SK-N-SH (cell line): ENCODE measurements around the gene HAO2. TPM values are rescaled to one million over a fixed set of nuclear protein-coding genes. Genes with fewer than 3 reads are reported as not detected.

Experiments used
- CTCF ChIA-PET: fragments of 300-600, 350-600 bp; formaldehyde crosslinking; extraction: SDS; loops from one replicate; lab custom pipeline; 2021; lab: Yijun Ruan, JAX
- POLR2A ChIA-PET: fragments of 350-600 bp; sonication (Branson Sonifier 250); formaldehyde crosslinking; extraction: SDS; loops from one replicate; lab custom pipeline; 2020; ENCODE audit warnings: antibody characterized with exemption, inconsistent platforms; lab: Yijun Ruan, JAX
- DNase-seq: peaks from one replicate; pipeline ENCODE4 v3.0.0; 2012
- H2AFZ ChIP-seq: fragments of 200-600 bp; sonication (generic); 2 replicates; pipeline ENCODE4 v1.8.1; 2016; ENCODE audit warnings: antibody characterized with exemption, mild to moderate bottlenecking, low read depth
- H3F3A ChIP-seq: fragments of 200-600 bp; sonication (generic); replicated peaks from 2 replicates; pipeline ENCODE3; 2016; ENCODE audit warnings: antibody characterized with exemption, mild to moderate bottlenecking; ENCODE audit not compliant: insufficient read depth
- H3K27ac ChIP-seq, 2 experiments: fragments of 200-500 bp in 1 of 2; fragments of 200-600 bp in 1 of 2; sonication (Bioruptor generic) in 1 of 2; sonication (generic), shearing (Covaris generic) in 1 of 2; 2 replicates each; pipeline versions ENCODE4 v1.5.1 to v1.6.1; 2014 to 2016; ENCODE audit warnings: low read depth in 2 of 2, inconsistent platforms in 1 of 2, low read length in 1 of 2, mild to moderate bottlenecking in 1 of 2, mixed read lengths in 1 of 2
- H3K27me3 ChIP-seq: fragments of 200-600 bp; sonication (generic), shearing (Covaris generic); 2 replicates; pipeline ENCODE4 v1.6.1; 2016; ENCODE audit warnings: mixed run types; ENCODE audit not compliant: insufficient read depth
- H3K36me3 ChIP-seq, 2 experiments: fragments of 200-500 bp in 1 of 2; fragments of 200-600 bp in 1 of 2; sonication (Bioruptor generic) in 1 of 2; sonication (generic) in 1 of 2; replicated peaks in 1 of 2; 2 replicates each; pipeline versions ENCODE3 to v1.5.1; 2014 to 2016; ENCODE audit warnings: low read length in 1 of 2, mild to moderate bottlenecking in 1 of 2; ENCODE audit not compliant: insufficient read depth in 2 of 2, control insufficient read depth in 1 of 2
- H3K4me1 ChIP-seq, 2 experiments: fragments of 200-500 bp in 1 of 2; fragments of 200-600 bp in 1 of 2; sonication (Bioruptor generic) in 1 of 2; sonication (generic), shearing (Covaris generic) in 1 of 2; 2 replicates each; pipeline versions ENCODE4 v1.5.1 to v1.6.1; 2014 to 2016; ENCODE audit warnings: low read depth in 1 of 2, low read length in 1 of 2, mixed run types in 1 of 2; ENCODE audit not compliant: insufficient read depth in 2 of 2, control insufficient read depth in 1 of 2
- H3K4me2 ChIP-seq: fragments of 200-600 bp; sonication (generic), shearing (Covaris generic); 2 replicates; pipeline ENCODE4 v1.6.1; 2017; ENCODE audit warnings: mixed run types
- H3K4me3 ChIP-seq, 2 experiments: fragments of 200-500 bp in 1 of 2; fragments of 200-600 bp in 1 of 2; sonication (Bioruptor generic) in 1 of 2; sonication (generic), shearing (Covaris generic) in 1 of 2; 2 replicates each; pipeline versions ENCODE4 v1.5.1 to v1.8.1; 2014 to 2016; ENCODE audit warnings: low read depth in 2 of 2, inconsistent platforms in 1 of 2, low read length in 1 of 2, mild to moderate bottlenecking in 1 of 2, mixed read lengths in 1 of 2, moderate library complexity in 1 of 2
- H3K79me2 ChIP-seq: fragments of 200-600 bp; sonication (generic); 2 replicates; pipeline ENCODE4 v1.8.1; 2017; ENCODE audit warnings: mild to moderate bottlenecking; ENCODE audit not compliant: insufficient read depth
- H3K9ac ChIP-seq: fragments of 200-600 bp; sonication (generic); 2 replicates; pipeline ENCODE4 v1.6.1; 2017; ENCODE audit warnings: mixed run types
- H3K9me2 ChIP-seq: fragments of 200-600 bp; sonication (generic); 2 replicates; pipeline ENCODE4 v1.6.1; 2017; ENCODE audit warnings: mixed run types
- H3K9me3 ChIP-seq: fragments of 200-600 bp; sonication (generic); 2 replicates; pipeline ENCODE4 v1.6.1; 2017; ENCODE audit warnings: mixed run types, mild to moderate bottlenecking, moderate library complexity
- H4K20me1 ChIP-seq: fragments of 200-600 bp; sonication (generic); 2 replicates; pipeline ENCODE4 v1.6.1; 2017; ENCODE audit warnings: mild to moderate bottlenecking, mixed run types; ENCODE audit not compliant: insufficient read depth
- ELF1 ChIP-seq: IDR thresholded peaks from 2 replicates; pipeline ENCODE4 v1.4.0; 2012
- FOXJ3 ChIP-seq: sonication (generic); formaldehyde crosslinking; IDR thresholded peaks from 2 replicates; pipeline ENCODE4 v1.5.1; 2020; ENCODE audit warnings: mild to moderate bottlenecking, missing genetic modification reagents
- FOXM1 ChIP-seq: IDR thresholded peaks from 2 replicates; pipeline ENCODE4 v1.4.0; 2012; ENCODE audit warnings: low read depth, mild to moderate bottlenecking
- MEF2A ChIP-seq: IDR thresholded peaks from 2 replicates; pipeline ENCODE4 v1.4.0; 2012; ENCODE audit warnings: low read depth, borderline replicate concordance
- MXI1 ChIP-seq: IDR thresholded peaks from 2 replicates; pipeline ENCODE4 v1.6.1; 2012; ENCODE audit warnings: mild to moderate bottlenecking, low read depth, low read length, improper control_type of control experiment
- POLR2AphosphoS5 ChIP-seq: IDR thresholded peaks from 2 replicates; pipeline ENCODE4 v1.6.1; 2012; ENCODE audit warnings: low read depth, low read length
- RAD21 ChIP-seq: IDR thresholded peaks from 2 replicates; pipeline ENCODE4 v1.6.1; 2012; ENCODE audit warnings: mild to moderate bottlenecking, low read length
- RCOR1 ChIP-seq: fragments of 150-350 bp; IDR thresholded peaks from 2 replicates; pipeline ENCODE4 v1.6.1; 2017; ENCODE audit warnings: antibody characterized with exemption, low read length
- SMC3 ChIP-seq: IDR thresholded peaks from 2 replicates; pipeline ENCODE4 v1.6.1; 2012; ENCODE audit warnings: low read depth, low read length, improper control_type of control experiment
- TCF12 ChIP-seq: IDR thresholded peaks from 2 replicates; pipeline ENCODE4 v1.4.0; 2012
- TEAD4 ChIP-seq: IDR thresholded peaks from 2 replicates; pipeline ENCODE4 v1.4.0; 2012; ENCODE audit warnings: mild to moderate bottlenecking, borderline replicate concordance; ENCODE audit not compliant: insufficient read depth
- polyA plus RNA-seq, 3 experiments: library from polyadenylated mRNA; depleted of rRNA; stranded (reverse); fragments of >200 nt; gene quantifications; 2 replicates each; pipeline ENCODE4 v1.2.3, GENCODE V29; 2012
- TF ChIP-seq, protein P1 (sequence below): IDR thresholded peaks from 2 replicates; pipeline ENCODE4 v1.4.0; 2012; ENCODE audit warnings: low read depth, borderline replicate concordance
- TF ChIP-seq, protein P2 (sequence below): IDR thresholded peaks from 2 replicates; pipeline ENCODE4 v1.6.1; 2012; ENCODE audit warnings: mild to moderate bottlenecking, low read depth, low read length, moderate library complexity
- TF ChIP-seq, protein P3 (sequence below): fragments of 150-350 bp; IDR thresholded peaks from 2 replicates; pipeline ENCODE4 v1.6.1; 2016; ENCODE audit warnings: mild to moderate bottlenecking, low read depth, low read length
- TF ChIP-seq, protein P4 (sequence below): IDR thresholded peaks from 2 replicates; pipeline ENCODE4; 2012

Gene HAO2
- polyA plus RNA-seq, 1 of the 3 experiments (the other 2 are of a cell fraction) = not detected

DNA sequence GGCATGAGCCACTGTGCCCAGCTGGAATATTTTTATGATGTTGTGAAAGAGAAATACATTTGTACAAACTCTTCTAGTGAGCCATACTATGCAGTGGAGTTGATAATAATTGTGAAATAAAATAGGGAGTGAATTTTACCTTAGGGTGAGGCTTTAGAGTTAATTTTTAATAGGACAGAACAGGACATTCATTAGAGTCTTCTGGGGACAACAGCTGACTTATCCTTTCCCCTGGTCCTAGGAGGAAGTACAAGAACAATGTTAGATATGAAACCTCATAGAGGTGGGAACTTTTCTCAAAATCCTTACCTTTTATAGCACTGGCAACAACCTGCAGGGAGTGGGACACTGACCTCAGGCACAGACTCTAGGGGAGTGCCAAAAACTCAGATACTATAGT, 21.9 kb downstream of the HAO2 start:
- DNase-seq = no peak
- CTCF ChIA-PET = no interaction called here
- Histone ChIP-seq H3K9me3 (no peaks in the 10 kb centered on the region), H3K27ac (no peak overlapping the region), H3F3A (no peaks in the 10 kb centered on the region), H3K4me3 (no peak overlapping the region), H3K9me2 (no peaks in the 10 kb centered on the region), H3K9ac (no peak overlapping the region), H3K79me2 (no peaks in the 10 kb centered on the region), H3K27me3 (no peaks in the 10 kb centered on the region; the same call in 1 of the 2 replicates), H2AFZ (no peak overlapping the region), H3K4me1 (no peaks in the 10 kb centered on the region), H4K20me1 (no peaks in the 10 kb centered on the region), H3K36me3 (no peaks in the 10 kb centered on the region), H3K4me2 (no peak overlapping the region)
- POLR2A ChIA-PET = no interaction called here
- TF ChIP-seq SMC3 (no peak), TEAD4 (no peak), RAD21 (no peak), FOXJ3 (CRISPR knock-in tag) (no peak), FOXM1 (no peak), POLR2AphosphoS5 (no peak), ELF1 (no peak), TCF12 (no peak), MXI1 (no peak), MEF2A (no peak), RCOR1 (no peak)
- TF ChIP-seq, protein P1, sequence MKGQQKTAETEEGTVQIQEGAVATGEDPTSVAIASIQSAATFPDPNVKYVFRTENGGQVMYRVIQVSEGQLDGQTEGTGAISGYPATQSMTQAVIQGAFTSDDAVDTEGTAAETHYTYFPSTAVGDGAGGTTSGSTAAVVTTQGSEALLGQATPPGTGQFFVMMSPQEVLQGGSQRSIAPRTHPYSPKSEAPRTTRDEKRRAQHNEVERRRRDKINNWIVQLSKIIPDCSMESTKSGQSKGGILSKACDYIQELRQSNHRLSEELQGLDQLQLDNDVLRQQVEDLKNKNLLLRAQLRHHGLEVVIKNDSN = no peak
- TF ChIP-seq, protein P2, sequence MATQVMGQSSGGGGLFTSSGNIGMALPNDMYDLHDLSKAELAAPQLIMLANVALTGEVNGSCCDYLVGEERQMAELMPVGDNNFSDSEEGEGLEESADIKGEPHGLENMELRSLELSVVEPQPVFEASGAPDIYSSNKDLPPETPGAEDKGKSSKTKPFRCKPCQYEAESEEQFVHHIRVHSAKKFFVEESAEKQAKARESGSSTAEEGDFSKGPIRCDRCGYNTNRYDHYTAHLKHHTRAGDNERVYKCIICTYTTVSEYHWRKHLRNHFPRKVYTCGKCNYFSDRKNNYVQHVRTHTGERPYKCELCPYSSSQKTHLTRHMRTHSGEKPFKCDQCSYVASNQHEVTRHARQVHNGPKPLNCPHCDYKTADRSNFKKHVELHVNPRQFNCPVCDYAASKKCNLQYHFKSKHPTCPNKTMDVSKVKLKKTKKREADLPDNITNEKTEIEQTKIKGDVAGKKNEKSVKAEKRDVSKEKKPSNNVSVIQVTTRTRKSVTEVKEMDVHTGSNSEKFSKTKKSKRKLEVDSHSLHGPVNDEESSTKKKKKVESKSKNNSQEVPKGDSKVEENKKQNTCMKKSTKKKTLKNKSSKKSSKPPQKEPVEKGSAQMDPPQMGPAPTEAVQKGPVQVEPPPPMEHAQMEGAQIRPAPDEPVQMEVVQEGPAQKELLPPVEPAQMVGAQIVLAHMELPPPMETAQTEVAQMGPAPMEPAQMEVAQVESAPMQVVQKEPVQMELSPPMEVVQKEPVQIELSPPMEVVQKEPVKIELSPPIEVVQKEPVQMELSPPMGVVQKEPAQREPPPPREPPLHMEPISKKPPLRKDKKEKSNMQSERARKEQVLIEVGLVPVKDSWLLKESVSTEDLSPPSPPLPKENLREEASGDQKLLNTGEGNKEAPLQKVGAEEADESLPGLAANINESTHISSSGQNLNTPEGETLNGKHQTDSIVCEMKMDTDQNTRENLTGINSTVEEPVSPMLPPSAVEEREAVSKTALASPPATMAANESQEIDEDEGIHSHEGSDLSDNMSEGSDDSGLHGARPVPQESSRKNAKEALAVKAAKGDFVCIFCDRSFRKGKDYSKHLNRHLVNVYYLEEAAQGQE = no peak
- TF ChIP-seq, protein P3, sequence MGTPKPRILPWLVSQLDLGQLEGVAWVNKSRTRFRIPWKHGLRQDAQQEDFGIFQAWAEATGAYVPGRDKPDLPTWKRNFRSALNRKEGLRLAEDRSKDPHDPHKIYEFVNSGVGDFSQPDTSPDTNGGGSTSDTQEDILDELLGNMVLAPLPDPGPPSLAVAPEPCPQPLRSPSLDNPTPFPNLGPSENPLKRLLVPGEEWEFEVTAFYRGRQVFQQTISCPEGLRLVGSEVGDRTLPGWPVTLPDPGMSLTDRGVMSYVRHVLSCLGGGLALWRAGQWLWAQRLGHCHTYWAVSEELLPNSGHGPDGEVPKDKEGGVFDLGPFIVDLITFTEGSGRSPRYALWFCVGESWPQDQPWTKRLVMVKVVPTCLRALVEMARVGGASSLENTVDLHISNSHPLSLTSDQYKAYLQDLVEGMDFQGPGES = no peak
- TF ChIP-seq, protein P4, sequence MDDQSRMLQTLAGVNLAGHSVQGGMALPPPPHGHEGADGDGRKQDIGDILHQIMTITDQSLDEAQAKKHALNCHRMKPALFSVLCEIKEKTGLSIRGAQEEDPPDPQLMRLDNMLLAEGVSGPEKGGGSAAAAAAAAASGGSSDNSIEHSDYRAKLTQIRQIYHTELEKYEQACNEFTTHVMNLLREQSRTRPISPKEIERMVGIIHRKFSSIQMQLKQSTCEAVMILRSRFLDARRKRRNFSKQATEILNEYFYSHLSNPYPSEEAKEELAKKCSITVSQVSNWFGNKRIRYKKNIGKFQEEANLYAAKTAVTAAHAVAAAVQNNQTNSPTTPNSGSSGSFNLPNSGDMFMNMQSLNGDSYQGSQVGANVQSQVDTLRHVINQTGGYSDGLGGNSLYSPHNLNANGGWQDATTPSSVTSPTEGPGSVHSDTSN = no peak
